Body of pancreas (tissue), 4 donors: ENCODE results near the gene ARAP2. TPM values are rescaled to one million over a fixed set of nuclear protein-coding genes. Genes with fewer than 3 reads are reported as not detected.
A peak's percentile ranks its signal among the peaks of the same experiment; 100 is the strongest.

ENCODE experiments used
- ATAC-seq: fragments of 150-250 bp; one replicate; pipeline ENCODE4 v1.9.1; 2016
- DNase-seq, 4 donors: peaks; one replicate each; pipeline ENCODE4 v3.0.0-alpha.2; 2019
- H3K27ac ChIP-seq, 4 donors: fragments of 200-600 bp; sonication (generic); 1 replicate in 3 of 4; 2 replicates in 1 of 4; pipeline versions ENCODE4 v1.5.1 to v1.6.1; 2016 to 2019; ENCODE audit warnings: mild to moderate bottlenecking in 1 of 4, mixed read lengths in 1 of 4, moderate library complexity in 1 of 4
- H3K27me3 ChIP-seq, 2 donors: fragments of 200-600 bp; sonication (generic); one replicate each; pipeline ENCODE4 v1.6.0; 2016; ENCODE audit warnings: mild to moderate bottlenecking in 1 of 2
- H3K36me3 ChIP-seq, 2 donors: fragments of 200-600 bp; sonication (generic); replicated peaks in 1 of 2; 2 replicates each; pipeline ENCODE4 v1.5.1; 2016; ENCODE audit warnings: low read depth in 2 of 2; ENCODE audit not compliant: insufficient read depth in 1 of 2
- H3K4me1 ChIP-seq: fragments of 200-600 bp; sonication (generic); one replicate; pipeline ENCODE4 v1.6.0; 2016
- H3K4me3 ChIP-seq, 2 donors: fragments of 200-600 bp; sonication (generic); 1 replicate in 1 of 2; 2 replicates in 1 of 2; pipeline ENCODE4 v1.5.1; 2016 to 2019
- H3K9me3 ChIP-seq, 3 donors: fragments of 200-600 bp; sonication (generic); 1 replicate in 2 of 3; 2 replicates in 1 of 3; pipeline ENCODE4 v1.5.1; 2016
- POLR2A ChIP-seq, 3 donors: fragments of 450-650 bp; IDR thresholded peaks; one replicate each; pipeline ENCODE4 v1.6.1; 2016; ENCODE audit warnings: antibody characterized with exemption in 3 of 3, mild to moderate bottlenecking in 2 of 3
- WGBS, 2 donors: methylation state at CpG; one replicate each; pipeline ENCODE4 v1.1.5; 2017; 5-methylcytosine and 5-hydroxymethylcytosine counted together
- intact Hi-C: fragments of 100-400 bp; cut with DNase I; formaldehyde crosslinking; loops from one replicate; pipeline ENCODE4 v1.15.1; 2023
- total RNA-seq, 2 donors: library from RNA; depleted of rRNA; stranded (reverse); fragments of >200 nt; gene quantifications; one replicate each; pipeline ENCODE4 v1.1.0, GENCODE V29; 2016
- TF ChIP-seq, protein P1 (sequence below), 7 experiments: fragments of 450-650 bp in 4 of 7; fragments of 200-600 bp in 3 of 7; sonication (generic) in 3 of 7; IDR thresholded peaks; one replicate each; pipeline ENCODE4 v1.5.1; 2016 to 2019; ENCODE audit warnings: antibody characterized with exemption in 7 of 7

Gene ARAP2
- total RNA-seq, 2 donors from 2014 or later = 12.5 to 14.3 TPM

DNA sequence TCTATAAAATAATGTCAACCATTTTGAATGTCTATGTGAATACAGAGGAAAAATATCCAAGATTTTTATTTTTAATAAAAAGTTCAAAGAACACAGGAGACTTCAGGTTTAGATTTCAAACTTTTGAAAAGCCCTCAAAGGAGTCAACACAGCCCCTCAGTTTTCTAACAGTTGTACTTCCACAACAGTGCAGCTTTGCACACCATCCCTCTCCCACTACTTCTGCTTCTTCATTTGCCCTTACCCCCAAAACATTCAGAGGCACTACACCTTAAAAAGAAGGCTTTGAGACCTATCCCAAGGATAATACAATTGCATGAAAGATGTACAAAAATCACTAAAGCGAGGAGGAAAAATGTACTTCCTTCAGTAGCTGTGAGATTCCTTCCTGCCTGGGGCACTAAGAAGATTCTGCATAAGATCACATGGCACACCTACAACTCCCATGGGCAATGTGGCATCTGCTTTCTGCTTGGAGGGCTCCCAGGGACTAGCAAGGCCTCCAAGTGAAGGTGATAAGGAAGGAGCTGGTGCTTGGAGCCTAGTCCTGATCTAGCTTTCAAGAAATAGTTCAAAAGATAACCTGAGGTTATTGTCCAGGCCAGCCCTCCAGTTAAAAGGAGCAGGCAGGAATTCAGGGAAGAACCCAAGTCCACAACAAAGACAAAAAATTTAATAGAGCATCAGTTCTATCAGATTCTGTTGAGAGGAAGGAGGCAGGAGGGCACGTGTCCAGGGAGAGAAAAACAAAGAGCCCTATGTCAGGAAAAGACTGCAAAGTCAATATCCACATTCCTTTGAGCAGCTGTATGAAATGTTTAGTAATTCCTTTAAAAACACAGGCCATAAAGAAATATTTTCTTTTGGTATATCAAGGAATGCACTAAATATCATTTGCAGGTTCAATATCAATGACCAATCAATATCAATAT, 19.1 kb downstream of the ARAP2 start:
- TF ChIP-seq, protein P1, sequence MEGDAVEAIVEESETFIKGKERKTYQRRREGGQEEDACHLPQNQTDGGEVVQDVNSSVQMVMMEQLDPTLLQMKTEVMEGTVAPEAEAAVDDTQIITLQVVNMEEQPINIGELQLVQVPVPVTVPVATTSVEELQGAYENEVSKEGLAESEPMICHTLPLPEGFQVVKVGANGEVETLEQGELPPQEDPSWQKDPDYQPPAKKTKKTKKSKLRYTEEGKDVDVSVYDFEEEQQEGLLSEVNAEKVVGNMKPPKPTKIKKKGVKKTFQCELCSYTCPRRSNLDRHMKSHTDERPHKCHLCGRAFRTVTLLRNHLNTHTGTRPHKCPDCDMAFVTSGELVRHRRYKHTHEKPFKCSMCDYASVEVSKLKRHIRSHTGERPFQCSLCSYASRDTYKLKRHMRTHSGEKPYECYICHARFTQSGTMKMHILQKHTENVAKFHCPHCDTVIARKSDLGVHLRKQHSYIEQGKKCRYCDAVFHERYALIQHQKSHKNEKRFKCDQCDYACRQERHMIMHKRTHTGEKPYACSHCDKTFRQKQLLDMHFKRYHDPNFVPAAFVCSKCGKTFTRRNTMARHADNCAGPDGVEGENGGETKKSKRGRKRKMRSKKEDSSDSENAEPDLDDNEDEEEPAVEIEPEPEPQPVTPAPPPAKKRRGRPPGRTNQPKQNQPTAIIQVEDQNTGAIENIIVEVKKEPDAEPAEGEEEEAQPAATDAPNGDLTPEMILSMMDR (IDR thresholded peaks at IDR 0.05) = no peak
- TF ChIP-seq POLR2A (IDR thresholded peaks at IDR 0.05) = no peak
- ATAC-seq = peak; percentile 69
- H3K27ac ChIP-seq = peak overlapping the region in 2 of 4 donors; percentile 52 to 53
- WGBS, 2 donors = 28 to 57% methylated on average over 2 of the region's 2 CpGs
- H3K27me3 ChIP-seq = no peaks in the 10 kb centered on the region
- no peaks in the 10 kb centered on the region for H3K36me3 ChIP-seq
- peak in 1 of 4 donors; percentile 25 for DNase-seq
- peaks cover 26% of the 10 kb centered on the region for H3K4me1 ChIP-seq
- no peak overlapping the region for H3K4me3 ChIP-seq
- intact Hi-C loops = no loop called here
- H3K9me3 ChIP-seq = no peaks in the 10 kb centered on the region

DNA sequence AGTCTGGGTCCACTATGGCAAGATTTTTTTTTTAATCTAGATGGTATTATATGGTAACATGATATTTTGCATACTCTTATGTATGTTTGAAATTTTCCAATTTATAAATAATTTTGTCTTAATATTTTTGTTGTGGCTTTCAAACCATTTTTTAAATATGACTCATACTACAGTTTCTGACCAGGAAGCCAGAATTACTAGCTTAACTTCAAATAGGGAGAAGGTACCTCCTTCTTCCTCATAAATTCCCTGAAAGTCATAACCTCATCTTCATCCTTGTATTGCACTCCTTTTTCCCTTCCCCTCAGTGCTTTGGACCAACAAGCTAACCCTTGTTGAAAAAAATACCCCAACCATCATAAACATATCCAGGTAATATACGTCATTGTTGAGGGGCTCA, 21.6 kb downstream of the ARAP2 start:
- intact Hi-C loops = no loop called here
- H3K27me3 ChIP-seq = no peaks in the 10 kb centered on the region
- no peak for ATAC-seq
- no peak for TF ChIP-seq POLR2A (IDR thresholded peaks at IDR 0.05)
- TF ChIP-seq, protein P1 (IDR thresholded peaks at IDR 0.05) = no peak
- no peaks in the 10 kb centered on the region for H3K9me3 ChIP-seq
- H3K4me3 ChIP-seq = no peak overlapping the region
- H3K36me3 ChIP-seq = no peaks in the 10 kb centered on the region
- WGBS, 2 donors = 86 to 96% methylated on average over 1 of the region's 1 CpG
- no peak for DNase-seq
- peaks cover 23% of the 10 kb centered on the region for H3K4me1 ChIP-seq
- no peak overlapping the region for H3K27ac ChIP-seq

DNA sequence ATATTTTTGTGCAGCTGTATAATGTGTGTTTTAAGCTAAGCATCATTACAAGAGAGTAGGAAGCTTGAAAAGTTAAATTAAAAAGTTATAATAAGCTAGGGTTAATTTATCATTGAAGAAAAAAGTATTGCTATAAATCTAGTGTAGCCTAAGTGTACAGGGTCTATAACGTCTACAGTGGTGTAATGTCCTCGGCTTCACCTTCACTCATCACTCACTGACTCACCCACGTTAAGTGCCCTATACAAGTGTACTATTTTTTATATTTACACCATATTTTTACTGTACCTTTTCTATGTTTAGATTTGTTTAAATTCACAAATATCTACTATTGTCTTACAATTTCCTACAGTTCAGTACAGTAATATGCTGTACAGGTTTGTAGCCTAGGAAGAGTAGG, 23.5 kb downstream of the ARAP2 start:
- 92 to 94% methylated on average over 3 of the region's 3 CpGs for WGBS, 2 donors
- no peak for ATAC-seq
- no peaks in the 10 kb centered on the region for H3K36me3 ChIP-seq
- intact Hi-C loops = no loop called here
- no peaks in the 10 kb centered on the region for H3K27me3 ChIP-seq
- no peak for TF ChIP-seq POLR2A (IDR thresholded peaks at IDR 0.05)
- TF ChIP-seq, protein P1 (IDR thresholded peaks at IDR 0.05) = no peak
- H3K4me3 ChIP-seq = no peak overlapping the region
- no peaks in the 10 kb centered on the region for H3K9me3 ChIP-seq
- H3K4me1 ChIP-seq = peaks cover 9% of the 10 kb centered on the region
- no peak overlapping the region for H3K27ac ChIP-seq
- no peak for DNase-seq

DNA sequence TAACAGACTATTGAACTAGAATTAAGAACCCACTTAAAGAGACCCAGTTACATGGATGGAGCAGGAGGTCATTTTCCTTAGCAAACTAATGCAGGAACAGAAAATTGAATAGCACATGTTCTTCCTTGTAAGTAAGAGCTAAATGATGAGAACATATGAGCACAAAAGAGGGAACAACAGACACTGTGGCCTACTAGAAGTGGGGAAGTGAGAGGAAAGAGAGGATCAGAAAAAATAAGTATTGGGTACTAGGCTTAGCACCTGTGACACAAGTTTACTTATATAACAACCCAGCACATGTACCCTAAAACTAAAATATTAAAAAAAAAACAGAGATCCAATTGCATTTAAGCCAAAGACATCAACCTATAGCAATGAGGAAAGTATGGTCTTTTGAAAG, 26.2 kb downstream of the ARAP2 start:
- TF ChIP-seq, protein P1 (IDR thresholded peaks at IDR 0.05) = no peak
- no peak for TF ChIP-seq POLR2A (IDR thresholded peaks at IDR 0.05)
- Histone ChIP-seq H3K4me3 (no peak overlapping the region), H3K36me3 (no peaks in the 10 kb centered on the region), H3K9me3 (no peaks in the 10 kb centered on the region), H3K27ac (no peak overlapping the region), H3K27me3 (no peaks in the 10 kb centered on the region), H3K4me1 (no peaks in the 10 kb centered on the region)
- DNase-seq (no peak), ATAC-seq (no peak)
- intact Hi-C loops = no loop called here

DNA sequence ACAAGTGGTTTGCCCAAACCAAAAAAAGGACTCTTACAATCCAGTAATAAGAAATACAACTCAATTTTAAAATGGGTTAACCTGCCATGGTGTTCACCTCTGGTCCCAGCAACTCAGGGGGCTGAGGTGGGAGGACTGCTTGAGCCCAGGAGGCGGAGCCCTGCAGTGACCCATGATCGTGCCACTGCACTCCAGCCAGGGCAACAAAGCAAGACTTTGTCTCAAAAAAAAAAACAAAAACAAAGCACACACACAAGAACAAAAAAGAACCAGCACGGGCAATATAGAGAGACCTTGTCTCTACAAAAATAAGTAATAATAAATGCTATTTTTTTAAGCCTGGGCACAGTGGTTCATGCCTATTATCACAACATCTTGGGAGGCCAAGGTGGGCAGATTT, 28.7 kb downstream of the ARAP2 start:
- DNase-seq (no peak), ATAC-seq (no peak)
- intact Hi-C loops = no loop called here
- Histone ChIP-seq H3K9me3 (no peaks in the 10 kb centered on the region), H3K4me3 (no peak overlapping the region), H3K27me3 (no peaks in the 10 kb centered on the region), H3K36me3 (no peaks in the 10 kb centered on the region), H3K27ac (no peak overlapping the region), H3K4me1 (no peaks in the 10 kb centered on the region)
- WGBS, 2 donors = 91 to 97% methylated on average over 3 of the region's 3 CpGs
- TF ChIP-seq, protein P1 (IDR thresholded peaks at IDR 0.05) = no peak
- TF ChIP-seq POLR2A (IDR thresholded peaks at IDR 0.05) = no peak
